GM19467 (cell line): Measurements from ENCODE around the gene LRIG3.
"Not testable (repeated sequence)": the region's sequence is repeated elsewhere in the genome, so short reads cannot be mapped to it uniquely, and the experiment has no call there.

Experiments used
- ATAC-seq: cut with Tn5 transposase; IDR thresholded peaks from one replicate; pipeline ENCODE4 v1.9.1; 2021; ENCODE audit warnings: mild to moderate bottlenecking, moderate library complexity; ENCODE audit not compliant: unreplicated experiment

Gene LRIG3

GRCh38 chr12:58860788-58861240 is 59.5 kb downstream of the LRIG3 start:
- no peak for ATAC-seq

- no peak for ATAC-seq
Measured at GRCh38 chr12:58860056-58860787, 60.1 kb downstream of the LRIG3 start.

GRCh38 chr12:58858030-58858429 is 62.3 kb downstream of the LRIG3 start:
- no peak for ATAC-seq

- ATAC-seq, result not testable (repeated sequence)
Measured at GRCh38 chr12:58857206-58857605, 63.1 kb downstream of the LRIG3 start.

- ATAC-seq, result not testable (repeated sequence)
Measured at GRCh38 chr12:58855630-58856029, 64.7 kb downstream of the LRIG3 start.

- no peak for ATAC-seq
Measured at GRCh38 chr12:58850826-58851225, 69.5 kb downstream of the LRIG3 start.

GRCh38 chr12:58847901-58848600 is 72.3 kb downstream of the LRIG3 start:
- no peak for ATAC-seq

GRCh38 chr12:58844161-58844560 is 76.1 kb downstream of the LRIG3 start:
- ATAC-seq, result no peak

- ATAC-seq, result no peak
Measured at GRCh38 chr12:58841058-58841798, 79.1 kb downstream of the LRIG3 start.

GRCh38 chr12:58833853-58834252 is 86.5 kb downstream of the LRIG3 start:
- ATAC-seq, result no peak

GRCh38 chr12:58832920-58833319 is 87.4 kb downstream of the LRIG3 start:
- no peak for ATAC-seq
